SK-MEL-5 (cell line): ENCODE measurements around the gene PEF1. TPM values are rescaled to one million over a fixed set of nuclear protein-coding genes. Genes with fewer than 3 reads are reported as not detected.

Experiments used
- DNase-seq: peaks from one replicate; pipeline ENCODE4 v3.0.0-alpha.2; 2016; ENCODE audit warnings: low read depth, low spot score
- in situ Hi-C: cut with HindIII; loops from 2 replicates; pipeline ENCODE4 v1.10.0; 2016; ENCODE audit warnings: low sequenced_read_pairs, high pct_unique_total_duplicates, low pct_unique_long_range_greater_than_20kb
- total RNA-seq: library from RNA; depleted of rRNA; stranded (reverse); fragments of >200 nt; shearing (Covaris generic); gene quantifications from 2 replicates; pipeline ENCODE4 v1.2.3, GENCODE V29; 2014; rRNA removed

The PEF1 gene
- total RNA-seq, 1 experiment from 2014 or later = 45.7 TPM

DNA sequence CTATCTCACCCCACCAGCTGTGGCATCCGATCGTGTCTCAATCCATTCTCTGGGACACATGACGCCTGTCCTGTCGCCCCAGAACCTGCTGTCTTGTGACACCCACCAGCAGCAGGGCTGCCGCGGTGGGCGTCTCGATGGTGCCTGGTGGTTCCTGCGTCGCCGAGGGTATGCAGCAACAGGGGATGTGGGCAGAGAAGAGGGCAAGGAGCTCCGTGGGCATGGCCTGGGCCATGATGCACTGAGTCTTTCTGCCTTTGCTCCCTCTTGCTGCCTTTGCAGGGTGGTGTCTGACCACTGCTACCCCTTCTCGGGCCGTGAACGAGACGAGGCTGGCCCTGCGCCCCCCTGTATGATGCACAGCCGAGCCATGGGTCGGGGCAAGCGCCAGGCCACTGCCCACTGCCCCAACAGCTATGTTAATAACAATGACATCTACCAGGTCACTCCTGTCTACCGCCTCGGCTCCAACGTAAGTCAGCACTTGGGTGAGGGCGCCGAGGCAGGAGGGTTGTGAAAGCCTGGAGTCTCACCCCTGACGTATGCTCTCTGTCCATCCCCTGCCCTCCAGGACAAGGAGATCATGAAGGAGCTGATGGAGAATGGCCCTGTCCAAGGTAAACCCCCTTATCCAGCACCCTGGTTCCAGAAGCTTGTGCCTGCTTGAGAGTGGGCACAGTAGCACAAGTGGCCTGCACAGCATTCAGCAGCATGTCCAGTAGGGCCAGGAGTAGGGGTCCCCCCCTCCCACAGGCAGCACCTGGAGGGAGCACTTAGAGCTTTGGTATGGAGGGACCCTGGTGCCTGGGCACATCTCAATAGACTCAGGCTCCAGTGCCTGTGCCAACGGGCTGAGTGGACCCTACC, 59.6 kb downstream of the PEF1 start:
- in situ Hi-C loops = no loop called here
- DNase-seq = no peak

DNA sequence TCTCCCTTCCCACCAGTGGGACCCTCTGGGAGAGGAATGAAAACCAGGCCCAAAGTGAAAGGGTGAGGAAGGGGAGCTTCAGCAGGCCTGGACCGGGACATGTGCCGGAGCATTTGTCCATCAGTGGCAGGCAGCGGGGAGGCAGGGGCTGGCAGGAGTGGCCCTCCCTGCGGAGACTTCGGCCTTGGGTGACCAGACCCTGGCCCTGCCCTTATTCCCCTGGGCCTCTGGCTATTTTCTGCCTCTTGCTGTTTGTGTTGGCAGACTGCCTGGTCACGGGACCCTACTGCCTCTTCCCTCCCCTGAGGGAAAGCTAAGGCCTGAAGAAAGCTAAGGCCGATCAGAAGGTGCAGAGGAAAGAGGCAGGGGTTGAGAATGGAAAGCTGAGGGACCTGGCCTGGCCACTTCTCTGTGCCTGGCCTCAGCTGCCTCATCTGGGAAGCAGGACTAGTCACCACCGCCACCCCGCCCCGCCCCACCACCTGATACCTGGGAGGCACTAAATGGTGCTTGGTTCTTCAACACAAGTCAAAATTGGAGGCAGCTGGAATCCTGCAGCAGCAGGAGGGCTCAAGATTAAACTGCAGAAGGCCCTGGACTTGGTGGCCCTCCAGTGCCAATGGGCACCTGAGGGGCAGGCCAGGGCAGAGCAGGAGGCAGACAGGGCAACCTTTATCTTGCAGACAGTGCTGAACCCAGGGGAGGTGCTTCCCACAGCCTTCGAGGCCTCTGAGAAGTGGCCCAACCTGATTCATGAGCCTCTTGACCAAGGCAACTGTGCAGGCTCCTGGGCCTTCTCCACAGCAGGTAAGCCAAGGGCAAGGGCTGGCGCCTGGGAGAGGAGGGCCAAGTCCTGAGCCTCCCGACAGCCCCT, 60.4 kb downstream of the PEF1 start:
- in situ Hi-C loops = no loop called here
- DNase-seq = peak; percentile 40

DNA sequence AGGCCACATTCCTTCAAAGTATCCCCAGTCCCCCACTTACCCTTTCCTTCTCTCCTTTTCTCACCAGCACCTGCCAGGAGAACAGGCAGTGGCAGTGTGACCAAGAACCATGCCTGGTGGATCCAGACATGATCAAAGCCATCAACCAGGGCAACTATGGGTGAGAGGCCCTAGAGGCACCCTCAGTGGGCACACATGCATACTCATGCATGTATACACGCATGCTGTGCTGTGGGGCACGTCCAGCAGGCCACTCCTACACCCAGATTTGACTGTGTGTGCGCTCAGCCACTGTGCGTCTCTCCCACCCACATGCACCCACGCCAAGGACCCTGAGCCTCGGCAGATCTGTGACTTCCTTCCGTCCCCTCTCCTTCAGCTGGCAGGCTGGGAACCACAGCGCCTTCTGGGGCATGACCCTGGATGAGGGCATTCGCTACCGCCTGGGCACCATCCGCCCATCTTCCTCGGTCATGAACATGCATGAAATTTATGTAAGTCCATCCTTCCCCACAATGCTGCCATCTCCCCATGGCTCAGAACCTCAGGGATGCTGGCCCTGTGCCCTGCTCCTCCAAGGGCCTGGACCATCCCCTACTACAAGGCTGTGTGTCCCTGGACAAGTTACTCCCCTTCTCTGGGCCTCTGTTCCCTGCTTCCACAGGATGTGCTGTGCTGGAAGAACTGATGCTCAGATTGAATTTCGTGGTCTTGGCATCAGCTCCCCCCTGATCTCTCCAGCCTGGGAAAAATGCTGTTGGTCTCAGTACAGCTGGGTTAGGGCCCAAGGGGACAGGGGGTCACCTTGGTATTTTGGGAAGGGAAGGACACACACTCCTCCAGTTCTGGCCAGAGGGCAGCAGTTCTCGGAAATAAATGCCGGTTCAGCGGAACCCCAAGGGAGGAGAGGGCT, 61.3 kb downstream of the PEF1 start:
- in situ Hi-C loops = no loop called here
- no peak for DNase-seq

DNA sequence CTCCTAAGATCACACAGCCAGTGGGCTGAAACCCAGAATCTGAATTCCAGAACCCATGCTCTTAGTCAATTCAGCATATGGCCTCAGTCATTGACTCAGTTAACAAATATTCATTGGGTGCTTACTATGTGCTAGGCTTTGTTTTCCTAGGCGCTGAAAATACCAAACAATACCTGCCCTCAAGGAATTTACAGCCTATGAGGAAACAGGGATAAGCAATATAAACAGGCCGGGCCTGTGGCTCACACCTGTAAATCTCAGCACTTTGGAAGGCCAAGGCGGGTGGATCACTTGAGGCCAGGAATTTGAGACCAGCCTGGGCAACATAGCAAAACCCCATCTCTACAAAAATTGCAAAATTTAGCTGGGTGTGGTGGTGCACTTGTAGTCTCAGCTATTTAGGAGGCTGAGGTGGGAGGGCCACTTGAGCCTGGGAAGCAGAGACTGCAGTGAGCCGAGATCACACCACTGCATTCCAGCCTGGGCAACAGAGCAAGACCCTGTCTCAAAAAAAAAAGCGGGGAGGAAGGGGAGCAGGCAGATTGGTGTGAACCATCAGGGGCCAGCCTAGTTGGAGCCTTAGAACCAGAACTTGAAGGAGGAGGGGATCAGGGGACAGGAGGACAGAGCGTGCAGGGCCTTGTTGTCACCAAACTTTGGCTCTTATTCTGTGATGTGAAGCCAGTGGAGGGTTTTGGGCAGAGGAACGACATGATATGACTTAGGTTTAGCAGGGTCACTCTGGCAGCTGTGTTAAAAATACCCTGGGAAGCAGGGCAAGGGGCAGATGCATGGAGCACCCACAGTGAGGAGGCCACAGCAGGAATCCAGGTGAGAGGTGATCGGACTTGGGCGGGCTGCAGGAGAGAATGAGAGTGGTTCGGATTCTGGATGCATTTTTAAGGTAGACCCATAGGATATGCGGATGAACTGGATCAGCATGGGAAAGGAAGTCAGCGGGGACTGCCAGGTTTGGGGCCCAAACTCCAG, 62.6 kb downstream of the PEF1 start:
- in situ Hi-C loops = no loop called here
- DNase-seq = no peak

DNA sequence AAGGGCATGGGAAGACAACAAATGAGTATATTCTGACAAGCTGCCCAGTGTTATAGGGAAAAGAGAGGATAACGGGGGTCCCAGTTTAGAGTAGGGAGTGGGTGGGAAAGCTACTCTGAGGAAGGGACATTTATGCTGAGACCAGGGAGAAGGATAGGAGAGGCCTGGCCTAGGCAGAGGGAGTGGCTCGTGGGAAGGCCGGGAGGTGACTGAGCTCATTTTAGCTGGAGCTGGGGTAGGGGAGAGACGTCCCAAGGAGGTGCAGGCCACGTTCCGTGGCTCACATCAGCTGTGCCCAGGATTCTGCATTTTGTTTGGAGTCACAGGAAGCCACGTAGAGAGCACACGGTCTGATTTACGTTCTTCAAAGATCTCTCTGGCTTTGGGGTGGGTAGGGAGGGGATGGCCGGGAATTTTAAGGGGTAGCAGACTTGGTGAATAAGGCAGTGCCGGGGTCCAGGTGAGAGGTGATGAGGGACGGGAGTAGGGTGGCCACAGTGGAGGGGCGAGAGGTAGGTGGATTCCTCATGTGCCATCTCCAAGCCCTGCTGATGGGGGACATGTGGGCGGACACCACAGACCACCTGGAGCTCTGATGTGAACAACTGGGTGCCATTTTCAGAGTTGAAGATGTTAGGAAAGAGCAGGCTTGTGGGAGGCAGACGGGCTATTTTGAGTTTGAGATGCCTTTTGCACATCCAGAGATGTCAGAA, 63.6 kb downstream of the PEF1 start:
- DNase-seq = no peak
- in situ Hi-C loops = no loop called here

DNA sequence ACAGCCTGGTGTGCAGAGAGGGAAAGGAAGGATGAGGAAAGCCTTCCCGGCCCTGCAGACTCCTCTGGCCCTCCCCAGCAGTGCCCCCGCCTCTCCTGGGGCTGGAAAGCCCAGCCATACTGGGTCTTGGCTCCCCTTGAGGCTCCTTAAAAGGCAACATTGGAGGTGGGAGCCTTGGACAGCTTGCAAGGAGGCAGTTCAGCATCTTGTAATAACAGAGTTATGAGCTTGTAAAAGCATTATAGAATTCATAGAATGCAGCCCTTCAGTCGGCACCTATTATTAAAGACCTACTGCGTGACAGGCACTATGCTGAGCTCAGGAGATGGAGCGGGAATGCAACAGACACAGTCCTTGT, 64.2 kb downstream of the PEF1 start:
- DNase-seq = no peak
- in situ Hi-C loops = no loop called here

Other genes starting within 250 kb of the PEF1 start
- 6.6 and 8.1 TPM in 2 replicates for gene SERINC2, start 231.7 kb downstream of the PEF1 start, total RNA-seq
- gene TINAGL1, start 68.4 kb downstream of the PEF1 start, total RNA-seq = 0.13 TPM in 1 of 2 replicates, not detected in the other
- gene HCRTR1, start 27.2 kb downstream of the PEF1 start, total RNA-seq = not detected in 2 replicates
- gene COL16A1, start 59.1 kb upstream of the PEF1 start, total RNA-seq = 5.6 and 6.7 TPM in 2 replicates
- gene ADGRB2, start 119.5 kb upstream of the PEF1 start, total RNA-seq = 4.2 and 4.4 TPM in 2 replicates
- 1.4 and 1.5 TPM in 2 replicates for gene SPOCD1, start 171.1 kb upstream of the PEF1 start, total RNA-seq